T-helper 1 cell treated with Interleukin-12 subunit alpha and Interleukin-12 subunit beta and Interleukin-4 antibody, amounts not matched to agents 30 μg/mL and 1 μg/mL, for 36 hours (primary cell): ENCODE results near the gene SEMA3E.
"Not testable (repeated sequence)": the region's sequence is repeated elsewhere in the genome, so short reads cannot be mapped to it uniquely, and the experiment has no call there.

Source experiments
- H3K27ac Mint-ChIP-seq: one replicate; pipeline ENCODE4 v1.8.0; 2021; ENCODE audit warnings: mild to moderate bottlenecking, mixed read lengths
- H3K27me3 Mint-ChIP-seq: one replicate; pipeline ENCODE4 v1.8.0; 2021; ENCODE audit warnings: low read depth, mixed read lengths
- H3K36me3 Mint-ChIP-seq: one replicate; pipeline ENCODE4 v1.8.0; 2021; ENCODE audit warnings: low read depth, mixed read lengths
- H3K4me1 Mint-ChIP-seq: one replicate; pipeline ENCODE4 v1.8.0; 2021; ENCODE audit warnings: low read depth, mixed read lengths
- H3K4me3 Mint-ChIP-seq: one replicate; pipeline ENCODE4 v1.8.0; 2021; ENCODE audit warnings: mild to moderate bottlenecking, moderate library complexity, mixed read lengths
- H3K9me3 Mint-ChIP-seq: one replicate; pipeline ENCODE4 v1.8.0; 2021; ENCODE audit warnings: mixed read lengths

Gene SEMA3E

DNA sequence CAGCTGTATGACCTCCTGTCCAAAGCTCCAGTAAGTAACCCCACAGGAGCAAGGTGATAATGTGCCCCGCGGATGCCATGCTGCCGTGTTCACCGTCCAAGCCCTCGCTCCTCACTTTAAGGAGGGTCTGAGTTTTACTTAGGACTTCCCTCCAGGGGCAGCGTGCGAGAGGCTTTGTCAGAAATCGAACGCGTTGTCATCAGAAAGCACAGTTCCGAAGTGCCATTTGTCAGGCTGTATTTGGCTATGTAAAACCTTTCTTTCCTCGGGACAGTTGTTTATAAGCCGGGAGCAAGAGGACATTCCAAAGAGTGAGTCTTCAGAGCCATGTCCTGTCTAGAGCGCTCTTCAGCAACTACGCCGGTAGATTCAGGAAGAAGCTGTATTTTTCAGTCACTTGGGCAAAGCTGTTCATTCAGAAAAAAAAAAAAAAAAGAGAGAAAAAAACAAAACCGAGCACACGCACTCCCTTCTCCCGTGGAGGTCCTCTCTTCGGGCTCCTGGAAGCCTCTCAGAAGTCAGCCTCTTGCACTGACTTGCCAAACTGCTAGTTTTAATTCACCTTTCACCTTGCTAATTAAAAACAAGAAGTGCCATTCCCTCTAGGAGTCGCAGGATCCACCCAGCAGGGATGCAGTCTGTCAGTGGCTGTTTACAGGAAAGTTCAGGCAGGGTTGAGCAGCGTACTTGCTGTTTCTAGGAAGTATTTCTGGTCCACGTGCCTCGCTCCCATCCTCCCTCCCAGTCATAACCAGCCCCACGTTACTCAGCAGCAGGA is at the start of gene SEMA3E:
Gene SEMA3E, minus strand, starts transcription at position 676 of the 778 bp plus-strand sequence.
- peaks cover 4% of the 10 kb centered on the region for H3K4me1 Mint-ChIP-seq
- H3K36me3 Mint-ChIP-seq = no peaks in the 10 kb centered on the region
- H3K27me3 Mint-ChIP-seq = peaks cover 14% of the 10 kb centered on the region

DNA sequence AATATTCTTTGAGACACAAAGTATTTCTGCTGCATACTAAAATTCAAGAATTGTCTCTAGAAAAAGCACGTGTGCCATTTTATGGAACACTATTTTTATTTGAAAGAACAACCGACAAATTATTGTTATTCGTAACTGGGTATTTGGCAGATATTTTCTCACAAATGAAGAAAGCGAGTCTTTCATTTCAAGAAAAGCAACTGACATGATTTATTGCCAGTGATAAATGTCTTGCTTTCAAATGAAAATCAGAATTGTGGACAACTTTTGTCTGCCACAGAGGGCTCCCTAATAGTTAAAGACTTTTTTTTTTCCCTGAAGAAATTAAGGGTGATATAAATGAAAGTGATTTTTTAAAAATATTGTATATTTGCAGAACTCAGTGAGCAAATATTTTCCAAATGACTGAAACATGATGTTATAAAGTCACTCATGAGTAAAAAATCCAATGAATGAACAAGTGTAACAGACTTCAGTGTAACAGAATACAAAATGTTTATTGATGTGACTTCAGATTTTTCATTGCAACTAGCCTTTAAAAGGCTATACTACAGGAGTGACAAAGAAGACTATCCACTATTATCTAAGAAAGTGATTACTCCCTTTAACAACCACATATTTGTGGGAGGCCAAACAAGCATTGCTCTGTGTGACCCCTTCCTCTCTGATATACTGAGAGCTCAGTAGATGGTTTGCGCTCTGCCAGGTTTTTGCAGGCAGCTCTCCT is 49.0 kb upstream of the SEMA3E start:
- Mint-ChIP-seq H3K9me3 (no peaks in the 10 kb centered on the region), H3K4me3 (no peak overlapping the region), H3K27ac (no peak overlapping the region), H3K27me3 (no peaks in the 10 kb centered on the region), H3K36me3 (no peaks in the 10 kb centered on the region), H3K4me1 (no peaks in the 10 kb centered on the region)

More for the DNA sequence above, at the start of gene SEMA3E:
- no peaks in the 10 kb centered on the region for H3K9me3 Mint-ChIP-seq
- H3K4me3 Mint-ChIP-seq = peak within 1 kb of the TSS; percentile 20
- H3K27ac Mint-ChIP-seq = no peak within 1 kb of the TSS

- H3K4me3 Mint-ChIP-seq = no peak overlapping the region
- H3K4me1 Mint-ChIP-seq = no peaks in the 10 kb centered on the region
- H3K9me3 Mint-ChIP-seq = no peaks in the 10 kb centered on the region
- H3K27ac Mint-ChIP-seq = no peak overlapping the region
- no peaks in the 10 kb centered on the region for H3K27me3 Mint-ChIP-seq
- H3K36me3 Mint-ChIP-seq = no peaks in the 10 kb centered on the region
Measured at GRCh38 chr7:83696101-83696500, 47.2 kb upstream of the SEMA3E start.

- Mint-ChIP-seq H3K4me3 (no peak overlapping the region), H3K27ac (no peak overlapping the region), H3K4me1 (no peaks in the 10 kb centered on the region), H3K36me3 (no peaks in the 10 kb centered on the region), H3K27me3 (no peaks in the 10 kb centered on the region), H3K9me3 (no peaks in the 10 kb centered on the region)
Measured at GRCh38 chr7:83695128-83695960, 46.4 kb upstream of the SEMA3E start.

DNA sequence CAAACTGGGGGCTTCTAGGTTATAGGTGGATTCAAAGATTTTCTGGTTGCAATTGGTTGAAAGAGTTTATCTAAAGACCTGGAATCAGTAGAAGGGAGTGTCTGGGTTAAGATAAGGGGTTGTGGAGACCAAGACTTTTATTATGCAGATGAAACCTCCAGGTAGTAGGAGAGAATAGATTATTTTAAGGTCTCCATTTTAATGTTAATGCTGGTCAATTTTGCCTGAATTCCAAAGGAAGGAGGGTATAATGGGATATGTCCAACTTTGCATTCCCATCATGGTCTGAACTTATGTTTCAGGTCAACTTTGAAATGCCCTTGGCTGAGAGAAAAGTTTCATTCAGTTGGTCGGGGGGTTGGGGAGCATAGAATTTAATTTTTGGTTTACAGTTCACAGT is 44.3 kb upstream of the SEMA3E start:
- Mint-ChIP-seq H3K27ac (no peak overlapping the region), H3K27me3 (no peaks in the 10 kb centered on the region), H3K36me3 (no peaks in the 10 kb centered on the region), H3K9me3 (no peaks in the 10 kb centered on the region), H3K4me3 (no peak overlapping the region), H3K4me1 (no peaks in the 10 kb centered on the region)

GRCh38 chr7:83691095-83691494 is 42.2 kb upstream of the SEMA3E start:
- Mint-ChIP-seq H3K4me3 (no peak overlapping the region), H3K9me3 (no peaks in the 10 kb centered on the region), H3K27ac (no peak overlapping the region), H3K36me3 (no peaks in the 10 kb centered on the region), H3K27me3 (no peaks in the 10 kb centered on the region), H3K4me1 (no peaks in the 10 kb centered on the region)

DNA sequence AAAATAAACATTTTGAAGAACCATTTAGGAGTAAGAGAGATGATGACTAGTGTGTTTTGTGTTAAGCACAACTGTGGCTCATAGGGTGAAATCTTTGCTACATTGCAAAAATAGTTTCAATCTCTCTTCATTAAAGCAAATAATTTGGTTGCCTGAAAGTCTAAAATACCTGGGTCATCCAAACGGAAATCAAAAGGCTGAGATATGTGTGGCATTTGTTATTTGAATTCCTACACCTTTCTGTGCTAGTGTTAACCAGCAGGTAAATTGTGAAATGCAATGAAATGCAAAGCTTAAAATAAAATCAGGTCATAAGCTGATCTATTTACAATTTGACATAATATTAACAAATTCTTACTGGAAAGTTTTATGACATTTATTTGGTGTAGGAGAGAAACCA is 40.9 kb upstream of the SEMA3E start:
- no peaks in the 10 kb centered on the region for H3K4me1 Mint-ChIP-seq
- no peaks in the 10 kb centered on the region for H3K9me3 Mint-ChIP-seq
- H3K36me3 Mint-ChIP-seq = no peaks in the 10 kb centered on the region
- no peak overlapping the region for H3K4me3 Mint-ChIP-seq
- no peaks in the 10 kb centered on the region for H3K27me3 Mint-ChIP-seq
- H3K27ac Mint-ChIP-seq = no peak overlapping the region

DNA sequence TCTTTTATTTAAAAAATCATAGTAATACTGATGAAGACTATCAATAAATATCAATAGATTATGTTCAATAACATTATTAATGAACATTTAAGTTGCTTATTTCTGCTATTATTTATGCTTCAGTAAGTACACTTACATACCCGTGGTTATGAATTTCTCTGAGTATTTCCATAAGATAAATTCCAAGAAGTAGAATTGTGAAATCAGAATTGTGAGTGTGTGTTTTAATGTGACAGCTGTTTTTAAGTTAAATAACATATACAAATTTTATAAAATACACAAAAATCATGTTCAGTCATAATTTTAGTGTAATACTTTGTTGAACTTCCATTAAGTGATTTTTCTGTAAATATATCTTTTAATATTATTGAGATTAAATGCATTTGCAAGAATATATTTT is 37.5 kb upstream of the SEMA3E start:
- no peak overlapping the region for H3K4me3 Mint-ChIP-seq
- no peaks in the 10 kb centered on the region for H3K4me1 Mint-ChIP-seq
- H3K9me3 Mint-ChIP-seq = no peaks in the 10 kb centered on the region
- H3K27me3 Mint-ChIP-seq = no peaks in the 10 kb centered on the region
- no peaks in the 10 kb centered on the region for H3K36me3 Mint-ChIP-seq
- H3K27ac Mint-ChIP-seq = no peak overlapping the region

DNA sequence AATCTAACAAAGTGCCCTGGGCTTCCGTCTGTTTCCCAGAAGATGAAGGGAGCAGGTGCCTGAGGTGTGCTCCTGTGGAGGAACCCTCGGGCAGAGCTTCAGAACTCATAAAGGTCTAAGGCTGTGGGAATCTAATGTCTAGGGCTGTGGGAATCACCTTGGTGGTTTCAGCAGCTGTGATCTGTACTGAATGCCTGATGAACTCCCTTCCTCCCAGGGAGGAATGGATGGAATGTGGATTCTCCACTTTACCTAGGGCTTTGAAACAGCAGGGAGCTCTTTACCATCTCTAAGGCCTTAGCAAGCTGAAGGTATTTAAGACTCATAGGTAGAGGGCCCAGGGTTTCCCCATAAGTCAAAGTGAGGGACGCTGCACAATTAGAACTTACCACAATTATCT is 36.0 kb upstream of the SEMA3E start:
- Mint-ChIP-seq H3K4me3 (no peak overlapping the region), H3K27ac (no peak overlapping the region), H3K9me3 (no peaks in the 10 kb centered on the region), H3K4me1 (no peaks in the 10 kb centered on the region), H3K27me3 (no peaks in the 10 kb centered on the region), H3K36me3 (no peaks in the 10 kb centered on the region)

DNA sequence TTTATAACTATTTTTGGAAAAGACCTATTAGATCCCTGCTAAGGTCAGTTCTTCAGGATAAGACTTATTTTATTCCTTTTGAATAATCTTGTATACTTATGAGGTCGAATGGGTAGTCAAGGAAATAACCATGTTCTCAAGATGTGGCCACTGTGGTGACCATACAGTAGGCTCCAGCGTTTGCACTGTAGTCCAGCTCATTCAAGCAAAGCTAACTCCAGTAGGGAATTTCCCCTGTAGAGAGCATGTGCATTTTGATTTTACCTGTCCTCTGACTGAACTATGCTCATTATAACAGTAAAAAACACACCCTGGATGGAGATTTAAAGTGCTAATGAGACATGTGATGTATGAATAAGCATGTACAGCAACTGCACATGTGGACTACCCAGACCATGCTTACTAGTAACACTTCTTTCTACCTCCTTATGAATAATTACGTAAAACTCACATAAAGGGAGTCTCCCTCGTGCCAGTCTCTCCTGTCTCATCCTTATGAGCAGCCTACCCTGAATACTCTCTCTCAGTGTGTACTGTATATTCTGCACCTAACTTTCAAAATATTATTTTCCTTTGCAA is 32.4 kb upstream of the SEMA3E start:
- Mint-ChIP-seq H3K9me3 (no peaks in the 10 kb centered on the region), H3K27me3 (no peaks in the 10 kb centered on the region), H3K36me3 (no peaks in the 10 kb centered on the region), H3K4me3 (no peak overlapping the region), H3K27ac (no peak overlapping the region), H3K4me1 (no peaks in the 10 kb centered on the region)

GRCh38 chr7:83677180-83677866 is 28.4 kb upstream of the SEMA3E start:
- Mint-ChIP-seq H3K27me3 (no peaks in the 10 kb centered on the region), H3K9me3 (no peaks in the 10 kb centered on the region), H3K4me3 (no peak overlapping the region), H3K27ac (no peak overlapping the region), H3K36me3 (no peaks in the 10 kb centered on the region), H3K4me1 (no peaks in the 10 kb centered on the region)

DNA sequence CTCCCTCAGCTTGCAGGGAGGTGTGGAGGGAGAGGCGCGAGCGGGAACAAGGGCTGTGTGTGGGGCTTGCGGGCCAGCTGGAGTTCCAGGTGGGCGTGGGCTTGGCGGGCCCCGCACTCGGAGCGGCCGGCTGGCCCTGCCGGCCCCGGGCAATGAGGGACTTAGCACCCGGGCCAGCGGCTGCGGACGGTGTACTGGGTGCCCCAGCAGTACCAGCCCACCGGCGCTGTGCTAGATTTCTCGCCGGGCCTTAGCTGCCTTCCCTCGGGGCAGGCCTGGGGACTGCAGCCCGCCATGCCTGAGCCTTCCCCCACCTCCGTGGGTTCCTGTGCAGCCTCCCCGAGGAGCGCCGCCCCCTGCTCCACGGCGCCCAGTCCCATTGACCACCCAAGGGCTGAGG is 24.4 kb upstream of the SEMA3E start:
- H3K36me3 Mint-ChIP-seq, H3K27me3 Mint-ChIP-seq, H3K27ac Mint-ChIP-seq, H3K9me3 Mint-ChIP-seq, H3K4me1 Mint-ChIP-seq, H3K4me3 Mint-ChIP-seq: not testable (repeated sequence)

DNA sequence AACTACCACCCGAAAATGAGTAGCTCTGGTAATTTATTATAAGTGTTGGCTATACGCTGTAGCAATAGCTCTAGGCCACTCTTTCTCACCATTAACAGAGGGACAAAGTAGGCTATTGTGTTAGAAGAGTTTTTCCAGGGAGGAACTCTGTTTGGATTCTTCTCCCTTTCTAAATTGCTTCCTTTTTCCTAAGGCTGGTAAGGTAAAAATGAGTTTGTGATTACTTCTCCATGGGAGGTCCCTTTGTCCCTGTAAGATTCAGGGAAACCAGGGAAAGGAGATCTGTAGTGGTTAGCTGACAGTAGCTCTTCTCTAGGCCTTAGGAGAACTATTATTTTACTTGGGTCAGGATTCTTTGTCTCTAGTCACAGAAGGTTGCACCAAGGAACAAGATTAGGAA is 23.2 kb upstream of the SEMA3E start:
- Mint-ChIP-seq H3K4me1 (no peaks in the 10 kb centered on the region), H3K27ac (no peak overlapping the region), H3K4me3 (no peak overlapping the region), H3K36me3 (no peaks in the 10 kb centered on the region), H3K9me3 (no peaks in the 10 kb centered on the region), H3K27me3 (no peaks in the 10 kb centered on the region)

- Mint-ChIP-seq H3K27ac (no peak overlapping the region), H3K9me3 (no peaks in the 10 kb centered on the region), H3K4me3 (no peak overlapping the region), H3K36me3 (no peaks in the 10 kb centered on the region), H3K27me3 (no peaks in the 10 kb centered on the region), H3K4me1 (no peaks in the 10 kb centered on the region)
Measured at GRCh38 chr7:83663131-83663530, 14.2 kb upstream of the SEMA3E start.
